Hepatic stellate cell (primary cell): ENCODE data around the gene ADGRD1.
"Not testable (repeated sequence)": the region's sequence is repeated elsewhere in the genome, so short reads cannot be mapped to it uniquely, and the experiment has no call there.

ENCODE experiments used
- DNase-seq: peaks from one replicate; pipeline ENCODE4 v3.0.0; 2011; ENCODE audit warnings: low spot score

ADGRD1 gene

DNA sequence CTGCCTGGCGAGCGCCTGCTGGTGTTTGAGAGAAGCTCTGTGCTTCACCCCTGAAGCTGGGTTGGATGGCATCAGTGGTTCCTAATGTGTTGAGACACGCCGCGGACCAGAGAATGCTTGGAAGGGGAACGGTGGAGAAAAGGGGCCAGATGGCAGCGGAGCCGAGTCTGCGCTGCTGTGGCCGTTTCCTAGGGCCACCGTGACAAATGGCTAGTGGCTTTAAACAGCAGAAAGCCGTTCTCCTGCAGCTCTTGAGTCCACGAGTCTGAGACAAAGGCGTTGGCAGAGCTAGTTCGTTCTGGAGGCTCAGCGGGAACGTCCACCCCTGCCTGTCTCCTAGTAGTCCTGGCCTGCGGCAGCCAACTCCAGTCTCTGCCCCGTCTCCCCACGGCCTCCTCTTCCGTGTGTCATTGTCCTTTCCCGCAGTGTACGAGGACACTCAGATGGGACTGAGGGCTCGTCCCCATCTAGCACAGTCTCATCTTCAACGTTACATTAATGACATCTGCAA lies 103.6 kb downstream of the ADGRD1 start:
- no peak for DNase-seq

DNA sequence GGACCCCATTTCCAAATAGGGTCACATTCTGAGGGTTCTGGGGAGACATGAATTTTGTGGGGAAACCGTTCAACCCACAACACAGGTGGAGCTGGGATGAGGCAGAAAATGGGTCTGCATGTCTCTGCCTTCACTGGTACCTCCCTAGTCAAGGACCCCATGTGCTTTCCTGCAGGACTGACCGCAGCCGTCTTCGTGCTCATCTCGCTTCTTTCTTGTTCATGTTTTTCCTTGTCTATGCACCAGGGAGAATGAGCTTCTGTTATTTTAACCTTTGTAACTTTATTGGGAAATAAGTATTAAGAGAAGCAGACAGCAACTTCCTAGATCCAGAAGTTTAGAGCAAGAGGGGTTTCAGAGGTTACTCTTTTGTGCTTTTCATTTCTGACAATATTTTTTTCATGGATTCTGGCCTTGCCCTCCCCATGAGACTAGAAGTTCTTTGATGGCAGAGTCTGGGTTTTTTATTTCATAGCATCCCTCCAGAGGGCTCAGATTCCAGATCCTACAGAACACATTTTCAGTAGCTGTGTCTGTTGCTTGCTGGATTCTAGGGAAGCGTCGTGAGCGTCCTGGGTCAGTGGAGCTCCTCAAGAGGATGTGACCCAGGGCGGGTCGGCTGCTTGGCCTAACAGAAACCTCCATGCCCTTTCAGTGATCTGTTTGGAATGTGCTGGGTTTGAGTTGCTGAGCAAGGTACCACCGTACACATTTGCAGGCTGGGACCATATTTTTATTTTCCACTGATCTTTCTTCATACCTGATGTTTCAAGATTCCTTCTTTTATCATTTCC lies 104.2 kb downstream of the ADGRD1 start:
- no peak for DNase-seq

GRCh38 chr12:131058700-131059099 lies 105.0 kb downstream of the ADGRD1 start:
- DNase-seq, result no peak

GRCh38 chr12:131060011-131060703 lies 106.5 kb downstream of the ADGRD1 start:
- no peak for DNase-seq

DNA sequence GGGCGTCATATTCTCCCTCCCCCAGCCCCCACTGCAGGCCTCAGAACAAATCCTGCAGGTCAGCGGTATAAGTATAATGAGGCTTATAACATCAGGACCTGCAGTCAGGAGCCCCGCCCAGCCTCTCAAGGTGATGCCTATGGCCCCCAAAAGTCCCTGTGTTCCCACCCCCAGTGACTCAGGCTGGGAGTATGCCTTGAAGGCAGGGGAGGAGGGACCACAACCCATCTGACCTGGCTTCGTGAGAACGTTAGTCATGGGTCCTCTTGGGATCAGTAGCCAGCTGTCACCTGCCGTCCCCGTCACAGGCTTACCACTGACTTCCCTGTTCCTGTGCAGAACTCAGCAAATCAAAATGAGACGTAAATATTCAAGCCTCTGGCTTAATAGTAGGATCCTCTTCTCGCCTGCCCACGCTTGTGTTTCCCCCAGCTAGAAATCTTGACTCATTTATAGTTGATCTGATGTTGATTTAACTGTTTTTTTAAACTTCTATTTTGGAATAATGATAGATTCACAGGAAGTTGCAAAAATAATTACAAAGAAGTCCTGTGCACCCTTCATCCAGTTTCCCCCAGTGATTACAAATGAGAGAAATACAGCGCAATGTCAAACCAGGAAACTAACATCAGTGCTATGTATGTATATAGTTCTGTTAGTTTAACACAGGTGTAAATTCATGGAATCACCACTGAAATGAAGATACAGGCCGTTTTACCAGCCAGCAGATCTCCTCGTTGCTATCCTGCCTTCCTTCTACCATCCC lies 107.5 kb downstream of the ADGRD1 start:
- DNase-seq, result no peak

- DNase-seq, result no peak
Observed at GRCh38 chr12:131063413-131063812, 109.7 kb downstream of the ADGRD1 start.

DNA sequence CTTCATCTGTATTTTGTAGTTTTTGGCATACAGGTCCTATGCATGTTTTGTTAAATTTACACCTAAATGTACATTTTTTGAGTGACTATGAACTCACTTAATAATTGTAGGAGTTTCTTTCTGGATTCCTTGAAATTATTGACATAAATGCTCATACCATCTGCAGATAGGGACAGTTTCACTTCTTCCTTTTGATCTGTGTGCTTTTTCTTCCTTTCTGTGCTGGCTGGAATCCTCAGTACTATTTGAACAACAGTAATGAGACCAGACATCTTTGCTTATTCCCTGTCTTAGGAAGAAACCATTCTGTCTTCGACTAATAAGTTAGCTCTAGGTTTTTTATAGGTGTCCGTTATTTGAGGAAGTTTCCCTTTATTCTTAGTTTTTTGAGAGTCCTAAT lies 110.3 kb downstream of the ADGRD1 start:
- no peak for DNase-seq

- DNase-seq, result no peak
Observed at GRCh38 chr12:131065279-131065678, 111.6 kb downstream of the ADGRD1 start.

DNA sequence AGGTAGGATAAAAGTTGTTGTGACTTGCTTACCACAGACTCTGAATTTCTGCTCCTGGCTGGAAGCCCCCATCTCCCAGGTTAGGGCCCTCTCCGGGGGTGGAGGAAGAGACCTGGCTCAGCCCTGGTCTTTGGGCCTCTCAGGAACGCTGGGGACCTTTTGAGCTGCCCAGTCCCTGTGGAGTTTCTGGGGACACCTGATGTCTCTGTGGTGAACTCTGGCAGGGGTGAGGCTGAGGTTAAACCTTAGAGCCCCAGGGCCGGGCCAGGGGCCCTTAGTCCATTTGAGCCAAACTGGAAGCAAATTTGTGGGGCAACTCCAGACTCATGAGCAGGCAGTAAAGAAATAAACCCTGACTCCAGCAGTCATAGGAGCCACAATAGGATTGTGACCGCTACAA lies 112.1 kb downstream of the ADGRD1 start:
- DNase-seq, result no peak

- no peak for DNase-seq
Observed at GRCh38 chr12:131066207-131066885, 112.6 kb downstream of the ADGRD1 start.

GRCh38 chr12:131066886-131067490 lies 113.3 kb downstream of the ADGRD1 start:
- DNase-seq, result no peak

DNA sequence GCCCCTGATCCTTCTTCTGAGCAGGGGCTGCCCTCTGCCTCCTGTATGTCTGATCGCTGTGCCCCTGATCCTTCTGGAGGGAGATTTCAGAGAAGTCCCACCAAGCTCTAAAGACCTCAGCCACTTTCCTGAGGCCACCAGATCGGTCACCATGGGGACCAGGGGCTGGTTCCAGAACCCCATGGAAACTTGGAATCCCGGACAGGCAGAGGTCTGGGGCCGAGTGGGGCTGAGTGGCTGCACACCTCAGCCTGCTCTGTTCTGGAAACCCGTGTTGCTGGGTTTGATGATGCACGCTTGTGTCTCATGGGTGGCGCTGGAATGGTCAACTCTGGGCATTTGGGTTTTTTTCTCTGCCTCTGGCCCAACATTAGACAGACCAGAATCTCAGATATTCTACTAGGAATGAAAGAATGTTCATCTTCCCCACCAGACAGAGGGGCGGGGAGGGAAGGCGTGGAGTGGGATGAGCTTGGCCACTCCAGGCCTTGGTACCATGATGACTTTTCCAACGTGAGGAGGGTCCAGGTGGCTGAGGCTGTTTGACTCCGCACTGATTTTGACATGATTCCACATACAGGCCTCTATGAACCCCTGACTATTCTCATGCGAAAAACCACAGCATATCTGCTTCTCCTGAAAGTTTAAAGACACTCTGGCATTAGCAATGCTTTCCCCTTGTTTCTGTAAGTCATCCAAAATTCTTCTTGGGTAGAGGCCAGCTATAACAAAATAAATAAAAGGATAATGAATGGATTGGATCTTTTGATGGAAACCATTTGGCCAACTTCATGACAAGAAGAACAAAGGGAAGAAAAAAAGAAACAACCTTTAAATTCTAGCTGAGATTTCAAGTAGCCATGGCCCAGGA lies 114.5 kb downstream of the ADGRD1 start:
- no peak for DNase-seq

- DNase-seq, result not testable (repeated sequence)
Observed at GRCh38 chr12:131068926-131069720, 115.4 kb downstream of the ADGRD1 start.

DNA sequence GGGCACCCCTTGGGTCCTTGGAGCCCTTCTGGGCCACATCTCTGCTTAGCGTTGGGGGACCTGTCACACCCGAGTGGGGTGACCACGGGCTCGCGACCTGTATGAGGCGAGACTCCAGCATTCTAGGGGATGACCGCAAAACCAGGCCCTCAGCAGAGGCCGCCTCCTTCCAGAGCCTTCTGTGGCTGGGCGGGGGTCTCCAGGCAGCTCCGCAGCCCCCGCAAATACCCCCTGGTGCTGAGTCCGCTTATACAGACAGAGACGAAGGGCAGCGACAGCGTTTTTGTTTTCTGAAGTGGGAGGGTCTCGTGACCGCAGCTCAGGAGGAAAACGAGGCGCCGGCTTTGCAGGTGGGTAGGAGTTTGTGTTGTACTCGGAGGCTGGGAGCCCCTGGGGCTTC lies 116.4 kb downstream of the ADGRD1 start:
- DNase-seq, result not testable (repeated sequence)

GRCh38 chr12:131070668-131071067 lies 117.0 kb downstream of the ADGRD1 start:
- DNase-seq, result not testable (repeated sequence)

GRCh38 chr12:131071234-131071820 lies 117.6 kb downstream of the ADGRD1 start:
- DNase-seq, result not testable (repeated sequence)

DNA sequence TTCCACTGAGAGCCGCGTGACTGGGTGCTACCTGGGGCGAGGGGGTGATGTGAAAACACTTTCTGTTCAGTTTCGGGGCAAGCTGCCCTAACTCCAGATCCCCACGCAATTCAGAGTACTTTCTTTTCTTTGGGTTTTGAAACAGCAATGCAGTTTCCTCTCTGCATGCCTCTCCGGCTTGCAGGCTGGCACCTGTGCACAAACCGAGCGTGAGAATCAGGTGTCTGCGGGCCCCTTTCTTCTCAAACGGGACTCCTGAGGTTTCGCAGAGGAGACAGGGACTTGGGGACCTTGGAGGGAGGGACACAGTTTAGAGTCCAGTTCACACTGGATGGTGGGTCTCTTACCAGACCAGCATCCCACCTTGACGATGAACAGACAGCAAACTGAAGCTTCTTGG lies 118.2 kb downstream of the ADGRD1 start:
- DNase-seq, result not testable (repeated sequence)

GRCh38 chr12:131072451-131073230 lies 118.9 kb downstream of the ADGRD1 start:
- DNase-seq, result no peak
